ENCODE measurements around the gene SLC8A3. TPM values are rescaled to one million over a fixed set of nuclear protein-coding genes. Genes with fewer than 3 reads are reported as not detected.

Gene SLC8A3
- total and polyA plus RNA-seq, 9 of the 15 experiments (the other 6 are each of a cell fraction or from before 2014, with no cell fraction given) = not detected

DNA sequence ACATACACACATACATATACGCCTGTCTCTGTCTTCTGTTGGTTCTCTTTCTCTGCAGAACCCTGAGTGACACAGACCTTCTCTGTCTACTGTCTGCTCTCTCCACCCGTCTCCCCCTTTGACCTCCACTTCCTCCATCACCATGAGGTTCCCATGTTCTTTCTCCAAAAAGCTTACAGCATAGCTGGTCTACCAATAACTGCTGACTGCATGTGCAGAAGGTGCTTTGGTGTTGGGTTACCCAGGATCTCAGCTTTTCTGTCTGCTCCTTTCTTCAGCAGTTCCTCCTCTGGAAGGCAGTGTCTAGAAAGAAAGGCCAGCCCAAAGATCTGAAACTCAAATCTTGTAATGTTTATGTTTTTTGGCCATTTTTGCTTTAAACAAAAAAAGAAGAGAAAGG lies 184.0 kb downstream of the SLC8A3 start (continued):
- TF ChIP-seq HINFP (tag; conservative IDR thresholded peaks at IDR 0.05; ENCODE audit: low read depth) = no peak
- TF ChIP-seq NFYB (IDR thresholded peaks at IDR 0.05; ENCODE audit: extremely low read depth, insufficient read length) = no peak
- TF ChIP-seq SMC3 (conservative IDR thresholded peaks at IDR 0.05; ENCODE audit: insufficient read depth, low read depth, low read length) = no peak
- no peak for TF ChIP-seq PRPF4 (IDR thresholded peaks at IDR 0.05; ENCODE audit: insufficient read depth, low read depth, low read length, poor library complexity, severe bottlenecking)
- TF ChIP-seq TAF7 (tag; IDR thresholded peaks at IDR 0.05) = no peak
- no peak for TF ChIP-seq HOXB6 (CRISPR knock-in tag; IDR thresholded peaks at IDR 0.05; ENCODE audit: borderline replicate concordance)
- TF ChIP-seq ZNF212 (CRISPR knock-in tag; IDR thresholded peaks at IDR 0.05) = no peak
- no peak for TF ChIP-seq TCF3 (CRISPR knock-in tag; IDR thresholded peaks at IDR 0.05)
- TF ChIP-seq HNRNPUL1 (IDR thresholded peaks at IDR 0.05; ENCODE audit: low read length) = no peak
- TF ChIP-seq ZNF512 (tag; IDR thresholded peaks at IDR 0.05) = no peak
- TF ChIP-seq SREBF1 (IDR thresholded peaks at IDR 0.05; ENCODE audit: borderline replicate concordance, low read depth, low read length) = no peak
- TF ChIP-seq FOS (IDR thresholded peaks at IDR 0.05; ENCODE audit: extremely low read depth, insufficient read length) = no peak
- no peak for TF ChIP-seq CREB1 (IDR thresholded peaks at IDR 0.05)
- TF ChIP-seq CREB1 (CRISPR knock-in tag; IDR thresholded peaks at IDR 0.05) = no peak
- TF ChIP-seq NCOA4 (IDR thresholded peaks at IDR 0.05; ENCODE audit: partially characterized antibody) = no peak
